ENCODE measurements around the gene PDLIM7.

Gene PDLIM7

GRCh38 chr5:177529247-177530203 lies 32.1 kb upstream of the PDLIM7 start:
- H3K9ac ChIP-seq = no peak overlapping the region
- H3K9me3 ChIP-seq (ENCODE audit: control insufficient read depth, low read length) = no peaks in the 10 kb centered on the region
- H2AFZ ChIP-seq = no peak overlapping the region
- H3K36me3 ChIP-seq (ENCODE audit: control insufficient read depth, insufficient read depth, low read length) = no peaks in the 10 kb centered on the region
- peaks cover 45% of the 10 kb centered on the region for H3K79me2 ChIP-seq
- H3K4me1 ChIP-seq = no peaks in the 10 kb centered on the region
- no peaks in the 10 kb centered on the region for H3K27me3 ChIP-seq (ENCODE audit: control insufficient read depth, insufficient read depth, low read length)
- no peak for TF ChIP-seq CTCF (IDR thresholded peaks at IDR 0.05)
- no peak overlapping the region for H3K4me2 ChIP-seq (ENCODE audit: low read length)
- H3K4me3 ChIP-seq (ENCODE audit: low read depth, low read length) = no peak overlapping the region
- no peak overlapping the region for H3K27ac ChIP-seq

- H3K27me3 ChIP-seq (ENCODE audit: control insufficient read depth, insufficient read depth, low read length) = no peaks in the 10 kb centered on the region
- H3K4me1 ChIP-seq = no peaks in the 10 kb centered on the region
- no peak overlapping the region for H2AFZ ChIP-seq
- H3K4me3 ChIP-seq (ENCODE audit: low read depth, low read length) = no peak overlapping the region
- no peaks in the 10 kb centered on the region for H3K36me3 ChIP-seq (ENCODE audit: control insufficient read depth, insufficient read depth, low read length)
- no peaks in the 10 kb centered on the region for H3K9me3 ChIP-seq (ENCODE audit: control insufficient read depth, low read length)
- no peak overlapping the region for H3K9ac ChIP-seq
- no peak for TF ChIP-seq CTCF (IDR thresholded peaks at IDR 0.05)
- H3K79me2 ChIP-seq = peaks cover 49% of the 10 kb centered on the region
- no peak overlapping the region for H3K27ac ChIP-seq
- no peak overlapping the region for H3K4me2 ChIP-seq (ENCODE audit: low read length)
Measured at GRCh38 chr5:177528631-177529030, 31.2 kb upstream of the PDLIM7 start.

- Histone ChIP-seq H3K4me2 (ENCODE audit: low read length) (no peak overlapping the region), H3K9ac (no peak overlapping the region), H3K79me2 (peaks cover 42% of the 10 kb centered on the region), H3K9me3 (ENCODE audit: control insufficient read depth, low read length) (no peaks in the 10 kb centered on the region), H3K27me3 (ENCODE audit: control insufficient read depth, insufficient read depth, low read length) (no peaks in the 10 kb centered on the region), H3K4me1 (no peaks in the 10 kb centered on the region), H3K27ac (no peak overlapping the region), H3K36me3 (ENCODE audit: control insufficient read depth, insufficient read depth, low read length) (no peaks in the 10 kb centered on the region), H3K4me3 (ENCODE audit: low read depth, low read length) (no peak overlapping the region), H2AFZ (no peak overlapping the region)
- no peak for TF ChIP-seq CTCF (IDR thresholded peaks at IDR 0.05)
Measured at GRCh38 chr5:177527595-177527994, 30.2 kb upstream of the PDLIM7 start.

- no peaks in the 10 kb centered on the region for H3K4me1 ChIP-seq
- H3K36me3 ChIP-seq (ENCODE audit: control insufficient read depth, insufficient read depth, low read length) = no peaks in the 10 kb centered on the region
- H3K9me3 ChIP-seq (ENCODE audit: control insufficient read depth, low read length) = no peaks in the 10 kb centered on the region
- H3K27me3 ChIP-seq (ENCODE audit: control insufficient read depth, insufficient read depth, low read length) = no peaks in the 10 kb centered on the region
- H3K27ac ChIP-seq = no peak overlapping the region
- H3K4me2 ChIP-seq (ENCODE audit: low read length) = no peak overlapping the region
- no peak for TF ChIP-seq CTCF (IDR thresholded peaks at IDR 0.05)
- H2AFZ ChIP-seq = no peak overlapping the region
- no peak overlapping the region for H3K4me3 ChIP-seq (ENCODE audit: low read depth, low read length)
- H3K79me2 ChIP-seq = peaks cover 34% of the 10 kb centered on the region
- no peak overlapping the region for H3K9ac ChIP-seq
Measured at GRCh38 chr5:177526791-177527190, 29.4 kb upstream of the PDLIM7 start.

GRCh38 chr5:177526191-177526590 lies 28.8 kb upstream of the PDLIM7 start:
- H3K27me3 ChIP-seq (ENCODE audit: control insufficient read depth, insufficient read depth, low read length) = no peaks in the 10 kb centered on the region
- no peaks in the 10 kb centered on the region for H3K4me1 ChIP-seq
- no peak overlapping the region for H2AFZ ChIP-seq
- H3K4me2 ChIP-seq (ENCODE audit: low read length) = no peak overlapping the region
- H3K36me3 ChIP-seq (ENCODE audit: control insufficient read depth, insufficient read depth, low read length) = no peaks in the 10 kb centered on the region
- H3K9ac ChIP-seq = no peak overlapping the region
- H3K9me3 ChIP-seq (ENCODE audit: control insufficient read depth, low read length) = no peaks in the 10 kb centered on the region
- no peak for TF ChIP-seq CTCF (IDR thresholded peaks at IDR 0.05)
- no peak overlapping the region for H3K27ac ChIP-seq
- peaks cover 37% of the 10 kb centered on the region for H3K79me2 ChIP-seq
- H3K4me3 ChIP-seq (ENCODE audit: low read depth, low read length) = no peak overlapping the region
